GM19468 (cell line): ENCODE measurements around the gene ZIC1.

Experiments used
- ATAC-seq: cut with Tn5 transposase; IDR thresholded peaks from one replicate; pipeline ENCODE4 v1.9.1; 2021; ENCODE audit warnings: mild to moderate bottlenecking, moderate library complexity, moderate number of reproducible peaks; ENCODE audit not compliant: unreplicated experiment; ENCODE audit errors: extremely low read depth

The ZIC1 gene

DNA sequence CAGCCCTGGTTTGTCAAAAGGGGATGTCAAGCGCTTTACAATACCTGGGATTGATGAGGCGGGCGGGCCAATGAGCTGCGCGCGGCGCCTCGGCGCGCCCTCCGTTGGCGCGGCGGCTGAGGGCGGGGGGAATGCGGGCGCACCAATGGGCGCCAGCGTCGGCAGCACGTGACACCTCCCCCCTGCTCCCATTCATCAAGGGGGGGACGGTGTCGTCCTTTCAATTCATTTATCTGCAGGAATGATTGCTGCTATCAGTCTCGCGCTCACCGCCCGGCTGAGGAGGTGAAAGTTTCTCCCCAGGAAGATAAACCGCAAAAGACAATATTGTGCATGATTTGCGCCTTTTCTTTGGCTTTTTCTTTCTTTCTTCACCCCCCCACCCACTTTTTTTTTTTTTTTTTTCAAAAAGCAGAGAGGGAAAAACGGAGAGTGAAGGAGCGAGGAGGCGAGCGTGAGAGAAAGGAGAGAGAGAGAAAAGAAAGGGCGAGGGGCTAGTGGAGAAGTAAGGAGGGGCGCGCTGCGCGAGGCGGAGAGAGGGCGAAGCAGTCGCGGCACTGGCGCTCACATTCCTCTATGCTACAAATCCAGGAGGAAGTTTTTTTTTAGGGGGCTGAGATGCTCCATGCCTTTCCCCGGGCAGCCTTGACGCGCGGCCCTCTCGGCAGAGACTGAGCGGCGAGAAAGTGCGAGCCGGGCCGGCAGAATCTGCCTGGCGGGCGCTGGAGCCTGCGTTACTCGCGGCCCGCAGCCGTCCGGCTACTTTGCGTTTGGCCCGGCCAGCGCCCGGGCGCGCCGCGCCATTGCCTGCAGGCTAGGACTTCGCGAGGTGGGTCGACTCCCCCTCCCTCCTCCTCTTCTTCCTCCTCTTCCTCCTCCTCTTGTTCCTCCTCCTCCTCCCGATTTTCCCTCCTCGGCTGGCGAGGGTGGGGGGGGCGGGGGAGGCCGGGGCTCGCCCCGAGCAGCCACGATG, at the start of gene ZIC1:
ZIC1 (plus strand) TSS at position 223 of the 973 bp plus-strand sequence; CDS start at position 971, 748 bp downstream.
- no peak for ATAC-seq

DNA sequence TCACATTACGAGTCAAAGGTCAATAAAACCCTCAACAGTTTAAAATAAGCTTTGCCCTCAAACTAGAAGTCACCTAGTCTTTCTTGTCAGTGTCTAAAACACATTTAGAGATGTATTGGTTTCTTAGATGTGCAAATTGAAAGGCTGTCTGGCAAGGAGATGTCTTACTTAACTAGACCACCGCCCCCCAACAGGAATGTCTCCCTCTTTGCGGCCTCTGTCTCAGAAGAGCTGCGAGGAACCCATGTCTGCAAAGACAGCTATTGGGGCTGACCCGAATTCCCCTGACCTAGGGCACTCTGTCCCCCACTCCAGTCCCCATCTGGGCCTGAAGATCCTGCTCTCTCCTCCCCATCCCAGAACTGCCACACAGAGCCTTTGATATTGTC, 49.1 kb upstream of the ZIC1 start:
- no peak for ATAC-seq

DNA sequence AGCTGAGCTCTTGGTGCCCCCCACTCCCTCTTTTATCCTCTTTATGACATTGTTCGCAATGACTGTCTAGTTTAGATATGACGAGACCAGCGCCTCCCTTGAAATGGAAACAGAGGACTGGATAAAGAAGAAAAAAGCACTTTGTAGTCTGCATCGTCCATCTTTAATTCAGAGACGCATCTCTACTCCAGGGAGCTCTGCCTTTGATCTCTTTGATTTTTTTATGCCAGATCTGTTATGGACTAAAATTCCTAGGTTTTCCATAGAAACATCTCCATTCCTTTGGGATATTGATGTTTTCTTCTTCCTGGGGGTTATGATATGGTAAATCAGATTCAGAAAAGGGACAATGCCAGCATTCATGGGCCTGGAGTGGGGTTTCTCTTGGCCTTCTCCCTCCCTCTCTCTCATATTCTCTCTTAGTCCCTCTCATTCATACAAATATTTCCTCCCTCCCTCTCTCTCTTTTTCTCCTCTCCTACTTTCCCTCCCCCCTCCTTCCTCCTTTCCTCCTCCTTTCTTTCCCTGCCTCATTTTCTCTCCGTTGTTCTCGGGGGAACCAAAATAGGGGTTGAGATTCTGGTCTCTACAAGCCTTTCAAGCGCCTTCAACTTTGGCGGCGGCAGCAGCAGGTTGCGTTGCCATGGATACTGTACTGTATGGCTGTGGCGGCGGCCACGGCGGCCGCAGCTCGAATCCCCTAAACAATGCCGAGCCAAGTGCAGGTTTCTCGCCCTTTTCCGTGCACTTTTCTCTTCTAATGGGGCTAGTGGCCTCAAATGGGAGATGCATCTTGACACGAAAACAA, 48.3 kb upstream of the ZIC1 start:
- no peak for ATAC-seq

DNA sequence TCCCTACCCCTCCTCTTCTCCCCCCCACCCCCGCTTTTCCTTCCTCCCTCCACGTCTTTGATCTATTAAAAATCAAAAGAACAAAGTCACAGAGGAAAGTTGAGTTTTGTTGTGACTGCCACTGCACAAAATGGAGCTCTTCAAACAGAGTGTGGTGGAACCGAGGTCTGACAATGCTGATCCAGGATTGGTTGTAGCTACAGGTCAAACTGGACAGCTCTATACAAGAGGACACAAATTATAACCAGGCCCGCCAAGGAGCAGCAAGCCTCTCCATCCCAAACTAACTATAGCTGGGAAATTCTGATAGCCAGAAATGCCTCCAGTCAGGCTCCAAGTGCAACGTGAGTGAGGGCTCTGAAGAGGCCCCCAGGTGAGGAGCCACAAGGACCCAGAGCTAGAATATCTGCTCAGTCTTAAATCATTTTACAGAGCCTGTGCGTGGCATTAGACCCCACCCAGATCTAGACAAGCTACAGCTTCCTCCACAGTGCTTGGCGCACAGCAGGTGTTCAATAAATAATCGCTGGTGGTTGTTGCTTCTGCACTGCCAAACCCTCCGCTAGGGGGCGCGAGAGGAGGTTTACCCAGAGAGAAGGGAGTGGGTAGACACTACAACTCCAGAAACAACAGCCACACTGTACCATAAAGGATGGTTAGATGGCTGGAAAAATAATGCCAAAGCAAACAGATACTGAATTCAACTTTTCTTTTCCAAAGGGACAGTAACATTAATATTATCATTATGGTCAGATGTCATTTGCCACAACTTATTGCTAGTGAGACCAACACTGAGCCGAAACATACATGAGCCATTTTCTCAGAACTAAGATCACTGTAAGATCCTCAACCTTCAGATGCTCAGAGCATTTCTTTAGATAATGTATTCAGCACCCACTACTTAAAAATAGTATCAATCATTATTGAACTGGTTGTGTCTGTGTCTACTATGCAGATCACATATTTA, 47.4 kb upstream of the ZIC1 start:
- ATAC-seq = peak; percentile 75

DNA sequence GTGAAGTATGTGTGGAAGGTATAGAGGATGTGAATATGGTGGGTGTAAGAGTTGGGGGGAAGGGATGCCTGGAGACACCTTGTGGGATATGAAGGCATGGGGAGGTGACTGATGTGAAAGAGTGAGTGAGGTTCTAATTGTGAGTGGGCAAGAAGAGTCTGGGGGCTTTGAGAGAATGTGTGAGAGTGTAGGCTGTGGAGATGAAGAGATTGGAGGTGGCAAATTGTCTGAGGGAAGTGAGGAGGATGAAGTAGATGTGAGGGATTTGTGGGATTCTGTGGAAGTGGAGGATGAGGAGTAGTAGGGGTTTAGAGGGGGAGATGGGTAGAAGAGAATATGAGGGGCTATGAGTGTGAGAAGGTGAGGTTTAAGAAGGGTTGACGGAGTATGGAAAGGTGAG, 44.4 kb upstream of the ZIC1 start:
- ATAC-seq = no peak

DNA sequence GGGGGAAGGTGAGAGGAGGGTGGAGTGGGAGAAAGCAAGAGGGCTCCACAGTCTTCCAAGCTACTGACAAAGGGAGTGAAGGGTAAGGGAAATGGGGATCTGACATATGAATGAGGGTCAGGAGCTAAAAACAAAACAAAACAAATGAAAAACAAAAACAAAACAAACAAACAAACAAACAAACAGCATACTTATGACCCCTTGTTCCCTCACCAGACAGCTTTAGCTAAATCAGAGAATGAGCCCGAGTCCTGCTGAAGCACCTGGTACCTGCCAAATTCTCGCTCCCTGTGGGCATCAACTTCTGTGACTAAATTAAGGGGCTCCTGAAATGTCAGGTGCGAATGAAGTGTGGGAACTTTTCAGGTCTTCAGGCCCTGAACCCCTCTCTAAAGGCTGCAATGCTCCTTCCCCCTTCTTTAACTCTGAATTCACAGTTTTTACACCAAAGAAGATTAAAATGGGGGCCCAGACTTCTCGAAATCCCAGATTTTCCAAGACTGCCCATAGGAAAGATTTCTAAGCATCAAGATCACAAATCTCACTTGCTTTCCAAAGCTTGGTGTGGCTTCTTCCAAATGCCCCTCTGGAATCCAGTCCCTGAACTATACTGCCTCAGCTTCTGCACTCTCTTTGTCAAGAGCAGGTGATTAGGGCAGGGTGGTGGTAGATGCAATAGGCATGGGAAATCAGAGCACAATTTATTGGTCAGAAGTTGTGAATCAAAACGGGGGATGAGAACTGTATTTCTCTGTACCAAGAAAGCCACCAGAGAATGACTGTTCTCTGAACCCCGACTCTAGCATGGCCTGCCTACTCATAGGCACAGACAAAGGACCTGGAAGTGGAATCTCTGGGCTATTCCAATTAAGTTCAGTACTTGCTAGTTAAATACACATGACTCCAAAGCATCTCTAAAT, 43.7 kb upstream of the ZIC1 start:
- ATAC-seq = no peak

DNA sequence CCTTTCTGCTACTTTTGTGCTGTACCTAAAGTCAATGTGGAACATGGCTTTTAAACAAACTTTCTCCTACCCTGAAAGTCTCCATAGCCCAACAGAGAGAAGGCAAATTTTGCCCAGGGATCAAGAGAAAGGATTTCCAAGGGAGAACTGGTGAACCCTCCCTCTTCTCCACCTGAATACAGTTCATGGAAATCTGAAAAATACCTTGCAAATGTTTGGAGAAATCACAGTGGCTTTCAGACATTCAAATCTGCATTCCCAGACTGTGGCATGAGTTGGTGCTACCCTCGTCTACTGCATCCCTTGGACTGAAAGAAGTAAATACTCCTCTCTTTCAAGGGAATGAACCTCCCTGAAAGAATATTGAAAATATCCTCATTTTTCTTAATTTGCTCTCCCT, 41.5 kb upstream of the ZIC1 start:
- no peak for ATAC-seq

DNA sequence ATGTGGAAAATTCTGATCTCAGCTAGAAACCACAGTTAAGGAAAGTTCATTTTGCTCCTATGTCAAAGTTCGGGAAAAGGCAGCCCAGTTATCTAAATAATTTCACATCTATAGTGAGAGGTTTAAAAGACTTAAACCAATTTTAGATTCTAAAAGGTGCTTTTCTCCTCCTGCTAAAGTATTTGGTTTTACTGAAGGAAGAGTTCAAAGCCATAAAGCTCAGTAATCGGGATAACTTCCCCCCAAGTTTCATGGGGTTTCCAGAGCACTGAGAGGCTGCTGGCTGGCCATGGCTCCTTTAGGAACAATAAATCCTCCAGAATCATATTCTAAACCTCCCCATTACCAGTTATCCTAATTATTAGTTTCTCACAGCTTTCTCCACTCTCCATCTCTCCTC, 41.0 kb upstream of the ZIC1 start:
- ATAC-seq = no peak

DNA sequence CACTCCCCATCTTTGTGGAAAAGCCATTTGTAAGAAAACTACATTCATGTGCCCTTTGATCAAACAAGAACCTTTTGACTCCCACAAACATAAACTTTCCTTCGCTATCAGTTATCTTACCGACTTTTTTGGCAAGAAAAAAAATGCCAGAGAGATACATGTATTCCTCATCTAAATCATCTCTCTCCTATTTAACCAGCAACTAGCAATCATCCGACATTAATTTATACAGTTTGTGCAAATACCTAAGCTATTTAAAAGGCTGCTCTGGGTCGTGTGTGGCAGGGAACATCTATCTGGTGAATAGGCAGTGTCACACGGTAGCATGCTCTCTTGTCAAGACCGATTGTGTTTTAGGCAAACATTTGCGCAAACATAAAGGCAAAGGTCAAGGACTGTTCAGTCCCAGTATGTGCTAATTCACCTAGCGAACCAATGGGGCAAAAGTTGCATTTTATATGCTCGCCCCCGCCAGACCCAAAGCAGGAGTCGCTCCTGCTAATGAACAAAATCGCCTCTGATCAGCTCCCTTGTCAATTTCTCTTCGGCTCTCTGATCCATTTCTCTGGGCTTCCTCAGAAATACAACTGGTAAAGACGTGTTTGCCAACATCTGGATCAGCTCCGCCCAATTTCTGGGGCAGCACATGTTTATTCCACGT, 40.5 kb upstream of the ZIC1 start:
- no peak for ATAC-seq

DNA sequence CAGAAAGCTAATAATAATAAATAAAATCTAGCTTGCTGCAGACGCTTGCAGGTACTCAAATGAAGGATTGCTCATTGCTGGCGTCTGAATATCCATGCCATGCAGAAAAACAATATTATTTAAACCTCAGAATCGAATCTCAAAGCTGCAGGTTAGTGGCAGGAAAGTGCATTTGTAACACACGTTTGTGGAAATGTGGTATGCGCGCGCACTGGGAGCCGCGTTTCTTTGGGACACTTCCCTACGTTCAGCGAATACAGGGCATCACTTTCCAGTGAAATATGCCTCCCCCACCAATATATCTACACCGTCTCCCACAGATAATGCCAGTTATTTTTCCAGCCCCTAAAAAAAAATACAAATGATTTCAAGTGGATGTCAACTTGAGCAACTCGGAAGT, 39.9 kb upstream of the ZIC1 start:
- ATAC-seq = no peak

DNA sequence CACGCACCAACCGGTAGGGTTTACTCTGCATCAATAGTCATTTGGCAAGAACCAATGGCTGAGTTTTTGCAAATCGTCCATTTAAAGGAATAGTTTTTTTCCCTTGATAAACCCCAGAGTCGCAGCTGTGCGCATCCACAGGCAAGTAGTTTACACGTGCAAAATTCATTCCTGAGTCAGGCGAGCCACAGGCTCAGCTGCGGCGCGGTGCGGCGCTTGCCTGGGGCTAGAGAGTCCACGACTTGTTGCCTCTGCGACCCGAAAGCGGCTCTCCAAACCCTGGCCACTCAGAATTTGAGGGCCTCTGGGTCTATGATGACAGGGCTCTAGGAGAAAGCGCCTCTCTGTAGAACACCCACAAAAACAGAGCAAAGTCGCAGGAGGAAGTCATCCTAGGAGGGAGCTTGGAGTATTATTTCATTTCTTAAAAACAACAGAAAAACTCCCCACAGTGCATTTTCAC, 39.5 kb upstream of the ZIC1 start:
- no peak for ATAC-seq

DNA sequence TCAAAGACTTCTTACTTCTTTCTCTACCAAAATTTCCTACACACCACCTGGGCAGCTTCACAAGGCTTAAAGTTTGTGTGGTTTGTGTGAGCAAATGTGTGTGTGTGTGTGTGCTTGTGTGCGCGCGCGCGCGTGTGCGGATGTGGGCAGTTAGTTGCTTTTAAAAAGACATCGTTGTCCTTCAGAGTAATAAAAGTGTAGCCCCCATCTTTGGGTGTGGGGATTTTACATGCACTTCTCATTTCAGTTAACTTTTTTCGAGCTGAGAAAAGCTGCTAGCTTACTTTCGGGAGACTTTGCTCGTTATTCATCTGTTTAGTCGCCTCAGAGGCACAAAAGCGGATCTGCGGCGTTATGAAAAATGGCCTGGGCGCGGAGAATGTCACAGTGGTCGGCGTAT, 38.8 kb upstream of the ZIC1 start:
- ATAC-seq = no peak

DNA sequence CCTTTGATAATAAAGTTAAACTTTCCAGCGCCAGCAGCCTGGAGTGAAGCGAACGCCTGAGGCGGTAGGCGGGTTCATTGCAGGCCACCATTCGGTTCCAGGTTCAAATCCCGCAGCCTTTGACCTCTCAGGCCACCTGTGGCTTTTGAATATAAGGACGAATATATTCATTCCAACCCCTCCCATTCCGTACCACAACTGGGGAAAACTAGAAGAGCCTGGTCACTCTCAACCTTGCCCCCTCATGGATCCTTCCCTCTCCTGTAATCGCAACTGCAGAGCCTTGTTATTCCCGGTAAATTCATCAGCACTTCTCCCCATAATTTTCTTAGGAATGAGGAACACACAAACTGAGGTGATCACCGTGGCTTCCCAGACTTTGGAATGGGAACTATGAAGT, 38.0 kb upstream of the ZIC1 start:
- no peak for ATAC-seq

DNA sequence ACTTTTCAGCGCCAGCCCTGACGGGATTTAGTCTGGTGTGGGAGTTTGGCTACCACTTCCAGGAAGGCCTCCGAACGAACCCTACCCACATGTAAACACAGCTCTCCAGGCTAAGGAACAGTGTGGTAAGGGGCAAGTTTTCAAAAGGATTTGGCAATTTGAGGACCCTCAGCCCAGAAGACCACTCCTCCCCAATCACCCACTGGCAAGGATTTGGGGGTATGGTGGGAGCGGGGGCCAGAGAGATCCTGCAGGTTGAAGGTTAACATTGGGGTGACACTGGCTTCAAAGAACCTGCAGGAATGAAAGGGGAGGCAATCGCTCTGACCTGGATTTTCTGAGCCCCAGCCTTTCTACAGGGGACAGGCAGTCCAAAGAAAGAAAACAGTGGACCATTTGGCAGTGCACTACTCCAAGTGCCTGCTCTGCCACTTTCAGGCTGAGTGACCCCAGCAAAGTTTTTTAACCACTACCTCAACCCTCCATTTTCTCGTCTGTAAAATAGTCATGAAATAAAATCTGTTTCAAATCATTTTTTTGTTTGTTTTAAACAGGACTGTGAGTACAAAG, 37.3 kb upstream of the ZIC1 start:
- ATAC-seq = no peak

DNA sequence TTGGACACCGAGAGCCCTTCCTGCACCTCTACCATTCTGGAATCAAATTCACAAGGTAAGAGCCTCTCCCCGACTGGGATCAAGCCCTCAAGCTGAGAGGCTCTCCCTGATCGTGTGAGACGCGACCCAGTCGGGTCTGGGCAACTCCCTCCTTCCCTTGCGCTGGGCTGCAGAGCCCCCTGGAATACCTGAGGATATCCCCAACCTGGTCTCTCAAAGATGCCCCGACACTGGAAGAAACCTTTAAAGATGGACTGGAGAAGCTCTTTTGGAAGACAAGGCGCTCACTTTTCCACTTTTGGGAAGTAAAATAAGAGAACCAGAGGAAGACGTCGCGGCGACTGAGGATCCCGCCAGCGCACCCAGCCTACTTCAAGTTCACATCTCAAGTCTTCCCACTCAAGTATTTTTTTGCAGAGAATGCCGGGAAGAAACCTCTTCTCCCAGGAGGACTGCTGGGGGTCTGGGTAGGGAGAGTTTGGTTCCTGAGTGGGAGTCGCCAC, 36.6 kb upstream of the ZIC1 start:
- no peak for ATAC-seq

DNA sequence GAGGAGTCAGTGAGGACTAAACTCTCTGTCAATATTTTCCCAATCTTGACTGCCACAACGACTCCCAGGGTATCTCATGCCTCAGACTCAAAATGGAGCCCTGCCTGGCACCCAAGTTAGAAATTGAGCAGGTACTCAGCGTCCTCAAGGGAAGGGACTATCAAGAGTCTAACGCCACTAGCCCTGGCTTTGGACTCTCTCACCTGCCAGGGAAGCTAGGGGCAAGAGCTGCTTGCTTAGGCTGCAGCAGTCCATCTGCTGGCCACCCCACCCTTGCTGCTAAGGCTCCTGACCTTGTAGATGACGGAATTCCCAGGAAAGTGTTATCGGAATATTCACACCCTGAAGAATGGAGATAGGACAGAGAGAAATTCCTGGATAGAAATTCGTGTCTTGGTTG, 35.9 kb upstream of the ZIC1 start:
- ATAC-seq = no peak

DNA sequence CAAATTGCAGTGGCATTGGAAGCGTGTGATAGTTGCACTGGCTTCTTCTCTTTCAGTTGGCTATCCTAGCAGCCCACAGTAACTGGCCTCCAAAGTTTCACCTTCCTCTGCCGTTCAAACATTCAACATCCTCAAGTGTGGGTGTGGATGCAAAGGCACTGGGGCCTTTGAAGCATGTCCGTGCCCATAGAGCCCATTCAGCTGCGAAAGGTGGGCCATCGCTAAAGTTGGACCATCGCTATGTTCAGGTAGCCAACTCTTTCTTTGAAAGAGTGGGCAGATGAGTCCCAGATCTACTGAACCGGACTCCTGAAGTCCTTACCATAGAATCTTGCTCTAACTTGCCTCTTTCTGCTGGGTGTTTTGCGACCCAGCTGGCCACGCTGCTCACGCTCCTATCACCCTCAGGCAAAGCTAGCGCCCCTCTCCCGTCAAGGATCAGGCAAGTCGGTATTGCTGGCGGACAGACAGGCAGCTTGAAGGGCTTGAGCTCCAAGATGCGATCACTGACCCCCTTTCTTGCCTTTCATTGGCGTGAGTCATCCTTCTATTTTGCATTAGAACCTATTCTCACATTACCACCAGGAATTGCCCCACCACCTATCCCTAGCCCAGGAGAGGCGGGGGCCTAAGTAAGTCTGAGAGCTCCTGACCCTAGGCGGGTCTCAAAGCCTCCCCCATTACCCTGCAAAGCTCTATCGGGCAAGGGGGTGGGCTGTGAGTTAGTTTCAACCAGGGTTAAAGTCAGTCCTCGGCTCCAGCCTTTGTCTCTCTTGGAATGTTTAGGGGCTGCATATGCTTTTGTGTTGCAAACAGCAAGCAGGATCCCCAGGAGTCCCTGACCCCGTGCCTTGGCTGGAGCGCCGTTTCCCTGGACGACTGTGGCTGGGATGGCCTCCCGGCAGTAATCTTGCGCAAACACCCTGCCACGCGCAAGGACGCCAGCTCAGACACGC, 31.5 kb upstream of the ZIC1 start:
- ATAC-seq = no peak
